CD4-positive, alpha-beta T cell treated with Interleukin-10 for 1 hour (primary cell): ENCODE results near the gene M6PR.
"Not testable (repeated sequence)": the region's sequence is repeated elsewhere in the genome, so short reads cannot be mapped to it uniquely, and the experiment has no call there.

ENCODE experiments used
- DNase-seq: peaks from one replicate; pipeline ENCODE4 v3.0.0-alpha.2; 2020

The M6PR gene

DNA sequence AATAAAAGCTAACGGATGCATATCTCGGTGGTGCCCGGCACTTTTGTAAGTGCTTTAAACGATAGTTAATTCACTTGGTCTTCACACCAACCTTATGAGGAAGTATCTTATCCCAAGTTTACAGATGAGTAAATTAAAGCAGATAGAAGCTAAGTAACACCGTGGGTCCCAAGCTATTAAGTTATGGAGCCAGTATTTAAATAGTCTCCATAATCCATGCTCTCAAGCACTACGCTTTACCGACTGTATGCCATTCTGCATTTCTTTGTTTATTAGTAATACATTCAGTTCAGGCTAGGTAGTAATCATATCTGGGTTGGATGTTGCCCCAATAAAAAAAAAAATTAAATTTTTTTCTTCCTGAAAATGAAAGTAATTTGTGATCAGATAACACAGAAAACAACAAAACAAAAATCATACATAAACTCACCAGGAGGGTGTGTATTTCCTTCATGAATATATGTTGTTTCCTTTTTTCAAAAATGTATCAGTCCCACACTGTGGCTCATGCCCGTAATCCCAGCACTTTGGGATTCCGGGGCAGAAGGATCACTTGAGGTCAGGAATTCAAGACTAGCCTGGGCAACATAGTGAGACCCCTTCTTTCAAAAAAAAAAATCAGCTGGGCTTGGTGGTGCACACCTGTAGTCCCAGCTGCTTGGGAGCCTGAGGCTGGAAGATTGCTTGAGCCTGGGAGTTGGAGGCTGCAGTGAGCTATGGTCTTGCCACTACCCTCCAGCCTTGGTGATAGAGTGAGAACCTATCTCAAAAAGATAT, 1.4 kb upstream of the M6PR start:
- DNase-seq: peak; percentile 55

GRCh38 chr12:8950221-8950527, 729 bp upstream of the M6PR start:
- no peak for DNase-seq

GRCh38 chr12:8948701-8949341, 624 bp downstream of the M6PR start:
- DNase-seq: peak; percentile 20

GRCh38 chr12:8947737-8948136, 1.7 kb downstream of the M6PR start:
- DNase-seq: no peak

DNA sequence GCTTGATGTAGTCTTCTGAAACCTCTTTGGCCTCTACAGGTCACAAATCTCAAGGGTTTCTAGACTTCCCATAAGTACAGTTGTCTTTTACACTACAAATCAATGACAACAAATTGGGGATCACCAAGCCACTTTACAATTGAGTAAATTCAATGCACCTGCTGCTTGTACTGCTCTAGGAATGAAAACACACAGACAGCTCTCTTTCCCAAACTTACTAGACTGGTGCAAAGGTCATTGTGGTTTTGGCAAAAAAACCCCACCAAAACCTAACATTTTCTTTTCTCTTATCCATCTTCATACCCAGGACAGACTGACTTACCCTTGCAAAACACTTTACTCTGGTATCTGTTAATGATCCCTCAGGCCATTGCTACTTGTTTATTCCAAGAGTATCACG, 2.7 kb downstream of the M6PR start:
- no peak for DNase-seq

DNA sequence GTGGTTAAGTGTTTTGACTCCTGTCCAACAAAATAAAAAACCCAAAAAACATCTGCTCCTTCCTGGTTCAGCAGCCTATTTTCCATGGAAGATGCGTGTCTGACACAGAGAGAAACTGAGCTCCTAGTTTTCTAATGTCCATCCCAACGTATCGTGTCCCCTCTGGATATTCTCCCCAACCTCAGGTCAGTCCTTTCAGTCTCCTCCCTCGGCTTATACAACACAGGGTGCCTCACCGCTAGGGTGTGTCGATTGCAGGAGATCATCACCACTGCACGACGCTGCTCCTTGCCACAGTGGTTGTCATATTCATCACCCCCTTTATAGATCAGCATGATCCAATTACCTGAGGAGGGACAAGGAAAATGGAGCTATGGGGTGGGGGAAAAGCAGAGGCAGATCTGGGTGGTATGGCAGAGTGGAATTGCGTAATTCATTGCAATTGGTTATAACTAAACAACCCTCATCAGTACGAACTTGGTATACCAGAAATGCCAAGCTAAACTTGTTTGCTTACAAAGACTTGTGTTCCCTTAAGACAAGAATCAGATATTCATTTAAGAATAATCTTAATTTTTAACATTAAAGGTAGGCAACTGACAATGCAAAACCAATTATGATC, 5.8 kb downstream of the M6PR start:
- no peak for DNase-seq

- DNase-seq: no peak
Measured at GRCh38 chr12:8941691-8942478, 7.6 kb downstream of the M6PR start.

DNA sequence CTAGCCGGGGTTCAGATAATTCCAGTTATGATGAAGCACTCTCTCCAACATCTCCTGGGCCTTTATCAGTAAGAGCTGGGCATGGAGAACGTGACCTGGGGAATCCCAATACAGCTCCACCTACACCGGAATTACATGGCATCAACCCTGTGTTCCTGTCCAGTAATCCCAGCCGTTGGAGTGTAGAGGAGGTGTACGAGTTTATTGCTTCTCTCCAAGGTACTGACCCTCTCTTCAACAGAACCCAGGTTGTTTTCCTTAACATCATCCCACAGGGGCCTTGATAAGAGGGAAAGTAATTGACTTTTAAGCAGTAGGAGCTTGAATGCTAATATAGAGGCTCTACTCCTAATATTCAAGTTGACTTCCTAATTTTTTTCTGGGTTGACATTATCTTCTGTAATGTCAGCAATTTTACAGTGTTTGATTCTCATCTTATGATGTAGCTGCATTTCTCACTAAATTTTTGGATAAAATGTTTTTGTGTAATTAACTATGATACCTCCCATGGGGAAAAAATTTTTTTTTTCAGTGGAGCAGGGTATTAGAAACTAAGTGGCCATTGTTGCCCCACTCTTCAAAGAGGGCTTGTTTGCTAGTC, 11.5 kb downstream of the M6PR start:
- DNase-seq: not testable (repeated sequence)

DNA sequence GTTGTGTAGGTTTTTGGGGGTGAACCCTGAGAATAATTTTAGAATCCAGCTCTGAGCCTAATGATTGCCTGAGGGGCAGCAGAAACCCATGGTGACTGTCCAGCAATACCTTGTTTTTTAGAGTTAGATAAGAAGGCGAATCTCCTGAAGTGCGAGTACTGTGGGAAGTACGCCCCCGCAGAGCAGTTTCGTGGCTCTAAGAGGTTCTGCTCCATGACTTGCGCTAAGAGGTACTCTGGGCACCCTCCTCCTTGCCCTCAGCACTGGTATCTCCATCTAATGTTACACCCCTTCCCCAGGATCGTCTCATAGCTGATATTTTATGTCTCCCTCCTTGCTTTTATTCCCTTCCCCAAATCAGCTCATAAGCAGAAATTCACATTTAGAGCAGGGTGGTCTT, 12.7 kb downstream of the M6PR start:
- no peak for DNase-seq

DNA sequence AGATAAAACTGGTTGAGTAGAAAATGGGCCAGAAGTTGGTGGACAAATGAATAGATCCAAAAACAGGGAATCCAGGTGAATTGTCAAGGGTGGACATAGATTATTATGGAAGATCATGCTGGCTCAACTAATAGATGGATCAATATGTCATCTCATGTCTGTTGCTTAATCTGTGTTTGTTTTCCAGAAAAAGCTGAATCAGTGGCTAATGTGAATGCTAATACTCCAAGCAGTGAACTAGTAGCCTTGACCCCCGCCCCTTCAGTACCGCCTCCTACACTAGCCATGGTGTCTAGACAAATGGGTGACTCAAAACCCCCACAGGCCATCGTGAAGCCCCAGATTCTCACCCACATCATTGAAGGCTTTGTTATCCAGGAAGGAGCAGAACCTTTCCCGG, 15.4 kb downstream of the M6PR start:
- not testable (repeated sequence) for DNase-seq

DNA sequence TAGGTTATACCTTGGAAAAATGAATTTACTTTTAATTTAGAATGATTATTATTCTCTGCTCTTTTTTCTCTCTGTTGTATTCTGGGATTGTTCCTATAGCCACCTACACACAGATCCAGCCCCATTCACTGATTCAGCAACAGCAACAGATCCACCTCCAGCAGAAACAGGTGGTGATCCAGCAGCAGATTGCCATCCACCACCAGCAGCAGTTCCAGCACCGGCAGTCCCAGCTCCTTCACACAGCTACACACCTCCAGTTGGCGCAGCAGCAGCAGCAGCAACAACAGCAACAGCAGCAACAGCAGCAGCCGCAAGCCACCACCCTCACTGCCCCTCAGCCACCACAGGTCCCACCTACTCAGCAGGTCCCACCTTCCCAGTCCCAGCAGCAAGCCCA, 17.0 kb downstream of the M6PR start:
- not testable (repeated sequence) for DNase-seq

DNA sequence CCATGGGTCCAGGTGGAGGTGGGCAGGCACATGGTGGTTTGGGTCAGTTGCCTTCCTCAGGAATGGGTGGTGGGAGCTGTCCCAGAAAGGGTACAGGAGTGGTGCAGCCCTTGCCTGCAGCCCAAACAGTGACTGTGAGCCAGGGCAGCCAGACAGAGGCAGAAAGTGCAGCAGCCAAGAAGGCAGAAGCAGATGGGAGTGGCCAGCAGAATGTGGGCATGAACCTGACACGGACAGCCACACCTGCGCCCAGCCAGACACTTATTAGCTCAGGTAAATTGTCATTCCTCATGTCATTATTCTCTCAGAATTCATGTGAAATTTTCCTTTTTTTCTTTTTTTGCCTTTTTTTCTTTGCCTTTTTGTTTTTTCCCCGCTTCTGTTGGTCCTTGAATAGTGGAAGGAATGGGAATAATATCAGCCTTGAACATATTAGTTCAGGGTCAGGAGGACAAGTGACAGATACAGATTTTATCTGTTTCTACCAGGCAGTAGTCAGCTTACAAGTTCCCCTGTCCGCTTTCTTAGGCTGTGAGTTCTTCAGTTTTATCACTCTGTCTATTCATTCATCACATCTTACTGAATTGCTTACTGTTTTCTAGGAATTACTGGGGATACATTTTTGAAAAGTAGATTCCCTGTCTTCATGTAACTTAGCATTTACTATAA, 18.7 kb downstream of the M6PR start:
- not testable (repeated sequence) for DNase-seq

- DNase-seq: no peak
Measured at GRCh38 chr12:8922544-8922943, 26.9 kb downstream of the M6PR start.

DNA sequence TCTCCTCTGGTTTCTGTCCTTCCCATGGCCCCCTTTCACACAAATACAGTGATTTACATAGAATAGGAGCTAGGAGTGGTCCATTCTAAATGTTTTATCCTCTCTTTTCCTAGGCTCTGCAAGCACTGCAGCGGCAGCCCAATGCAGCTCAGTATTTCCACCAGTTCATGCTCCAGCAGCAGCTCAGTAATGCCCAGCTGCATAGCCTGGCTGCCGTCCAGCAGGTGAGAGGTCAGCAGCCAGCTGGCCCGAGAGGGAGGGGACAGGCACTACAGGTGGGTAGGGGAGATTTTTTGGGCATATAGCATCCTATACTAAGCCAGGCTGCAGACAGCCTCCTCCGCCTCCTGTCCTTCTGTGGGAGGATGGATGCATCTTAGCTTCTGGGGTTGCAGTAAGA, 29.8 kb downstream of the M6PR start:
- not testable (repeated sequence) for DNase-seq

- DNase-seq: no peak
Measured at GRCh38 chr12:8917751-8918150, 31.7 kb downstream of the M6PR start.

DNA sequence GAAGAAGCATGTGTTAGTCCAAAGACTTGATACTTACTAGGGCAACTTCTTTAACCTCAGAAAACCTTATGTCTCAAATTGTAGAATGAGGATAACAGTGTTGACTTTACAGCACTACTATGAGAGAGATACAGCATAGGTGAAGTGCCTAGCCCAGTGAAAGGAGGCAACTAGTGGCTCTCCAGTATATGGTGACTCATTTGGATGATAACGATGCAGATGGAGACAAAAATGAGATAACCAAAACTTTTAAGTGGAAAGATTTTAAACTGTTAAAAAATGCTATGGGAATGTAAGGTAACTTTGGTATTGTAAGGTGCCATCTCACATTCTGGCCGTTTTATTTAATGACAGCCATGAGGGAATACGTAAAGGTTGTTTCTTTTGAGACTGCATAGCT, 32.4 kb downstream of the M6PR start:
- DNase-seq: no peak

GRCh38 chr12:8916154-8916553, 33.3 kb downstream of the M6PR start:
- DNase-seq: no peak

DNA sequence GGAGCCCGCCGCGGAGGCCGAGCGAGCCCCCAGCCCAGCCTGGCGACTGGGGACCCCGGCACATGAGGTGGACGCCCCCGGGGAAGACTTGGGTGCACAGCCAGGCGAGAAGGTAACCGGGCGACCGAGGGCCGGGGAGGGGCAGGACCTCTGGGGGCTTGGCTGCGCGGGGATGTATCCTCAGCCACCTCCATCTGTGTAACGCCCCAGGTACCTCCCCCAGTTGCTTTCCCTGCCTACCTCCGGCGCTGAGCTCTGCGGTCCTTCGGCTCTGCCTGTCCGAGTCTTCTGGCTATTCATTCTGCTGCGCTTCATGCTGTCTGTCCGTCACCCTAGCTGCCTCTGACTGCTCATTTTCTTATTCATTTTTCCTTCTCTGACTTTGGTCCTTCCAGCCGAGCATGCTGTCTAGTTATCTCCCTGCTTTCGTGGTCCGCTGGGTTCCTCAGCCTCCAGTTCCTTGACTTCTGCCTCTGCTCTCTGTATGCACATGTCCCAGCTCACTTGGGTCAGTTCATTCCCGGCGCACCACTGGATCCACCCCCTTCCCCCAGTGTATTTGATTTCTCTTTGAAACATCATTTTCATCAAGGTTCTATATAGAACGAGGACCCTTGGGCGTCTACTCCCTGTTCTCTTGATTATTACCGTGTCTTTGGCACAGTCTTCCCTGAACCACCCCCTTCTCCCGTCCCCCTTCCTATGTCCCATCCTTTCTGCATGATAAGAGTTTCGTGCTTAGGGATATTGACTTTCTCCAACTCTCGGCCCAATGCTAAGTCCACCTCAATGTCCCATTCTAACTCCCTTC, 34.5 kb downstream of the M6PR start:
- peak; percentile 69 for DNase-seq

GRCh38 chr12:8914033-8914715, 35.3 kb downstream of the M6PR start, which contains the start of gene PHC1:
Gene PHC1, plus strand, starts transcription at chr12:8914509. Its CDS starts 3,169 bp downstream, at chr12:8917678.
- peak; percentile 85 for DNase-seq

DNA sequence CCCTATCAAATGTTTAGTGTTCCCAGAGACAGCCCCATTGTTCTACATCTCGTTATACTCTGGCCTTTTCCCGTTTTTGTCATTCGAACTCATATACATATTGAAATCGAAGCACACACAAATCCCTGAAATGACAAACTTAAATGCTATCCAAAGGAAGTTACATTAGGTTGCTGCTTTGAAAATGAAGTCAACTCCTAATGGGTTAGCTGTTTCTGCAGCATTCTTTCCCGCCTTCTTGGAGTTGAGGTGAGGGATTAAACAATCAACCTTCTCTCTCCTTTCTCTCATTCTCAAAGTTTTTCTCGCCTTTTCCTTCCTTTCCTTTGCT, 35.8 kb downstream of the M6PR start:
- DNase-seq: no peak

- DNase-seq: peak; percentile 46
Measured at GRCh38 chr12:8912914-8913313, 36.5 kb downstream of the M6PR start.
